ENCODE data around the gene LRRC70. TPM values are rescaled to one million over a fixed set of nuclear protein-coding genes. Genes with fewer than 3 reads are reported as not detected.

The LRRC70 gene
- total RNA-seq, 4 donors from 2014 or later: 0.13 to 1.4 (median 0.80) TPM; not detected in 1

DNA sequence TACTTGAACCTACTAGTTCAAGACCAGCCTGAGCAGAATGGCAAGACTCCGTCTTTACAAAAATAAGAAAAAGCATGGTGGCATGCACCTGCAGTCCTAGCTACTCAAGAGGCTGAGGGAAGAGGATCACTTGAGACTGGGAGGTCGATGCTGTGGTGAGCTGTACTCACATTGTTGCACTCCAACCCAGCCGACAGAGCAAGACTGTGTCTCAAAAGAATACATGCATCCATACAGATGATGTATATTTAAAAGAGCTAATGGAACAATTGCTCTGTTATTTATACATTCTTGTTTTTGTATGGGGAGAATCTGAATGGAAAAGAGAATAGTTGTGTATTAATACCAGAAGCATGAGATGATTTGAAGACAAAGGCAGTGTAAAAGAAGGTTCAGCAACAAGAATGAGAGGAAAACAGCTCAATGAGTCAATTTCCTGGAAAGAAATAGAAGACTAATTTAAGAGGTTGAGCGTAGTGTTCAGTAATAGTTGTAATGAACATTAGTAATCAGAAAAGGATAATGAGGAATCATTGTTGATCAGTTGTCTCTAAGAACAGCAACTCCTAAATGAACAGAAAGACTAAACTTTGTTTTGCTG lies 1.9 kb upstream of the LRRC70 start:
- in situ Hi-C loops (cut with MboI; ENCODE audit: low sequenced_read_pairs in 4 of 4): no loop called here
- no peak for TF ChIP-seq CTCF (IDR thresholded peaks at IDR 0.05 in 4 of 5, conservative IDR thresholded peaks at IDR 0.05 in 1 of 5)
- TF ChIP-seq POLR2A (IDR thresholded peaks at IDR 0.05): no peak

DNA sequence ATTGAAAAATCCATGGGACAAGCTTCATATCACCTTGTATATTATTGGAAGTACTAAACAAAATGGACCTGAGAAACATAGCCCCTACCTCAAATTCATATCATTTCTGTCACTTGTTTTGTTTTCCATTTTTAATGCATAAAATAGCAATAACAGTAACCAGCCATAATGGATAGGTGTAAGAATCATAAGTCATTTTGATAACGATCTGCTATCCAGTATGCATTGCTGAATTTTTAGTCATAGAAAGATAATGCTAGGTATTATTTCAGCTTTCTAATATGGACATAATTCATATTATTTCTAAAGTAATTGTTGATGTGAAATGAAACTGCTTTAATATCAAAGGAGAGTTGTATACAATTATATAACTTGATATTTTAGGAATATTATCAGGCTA lies 1.1 kb upstream of the LRRC70 start:
- intact Hi-C loops (cut with DNase I; ENCODE audit: low total_unique reads): no loop called here
- H3K27ac ChIP-seq: no peak overlapping the region
- no peaks in the 10 kb centered on the region for H3K27me3 ChIP-seq
- no peak overlapping the region for H3K4me3 ChIP-seq
- peaks cover 0 to 4% of the 10 kb centered on the region in 2 donors for H3K4me1 ChIP-seq
- ATAC-seq: no peak
- no peak for DNase-seq
- TF ChIP-seq POLR2A (IDR thresholded peaks at IDR 0.05) (no peak), CTCF (IDR thresholded peaks at IDR 0.05 in 4 of 5, conservative IDR thresholded peaks at IDR 0.05 in 1 of 5) (no peak)
- H3K9me3 ChIP-seq: no peaks in the 10 kb centered on the region
- H3K36me3 ChIP-seq: no peaks in the 10 kb centered on the region
- in situ Hi-C loops (cut with MboI; ENCODE audit: low sequenced_read_pairs in 4 of 4): no loop called here

More for the DNA sequence above, 1.9 kb upstream of the LRRC70 start:
- Histone ChIP-seq H3K9me3 (no peaks in the 10 kb centered on the region), H3K4me3 (no peak overlapping the region), H3K4me1 (peaks cover 0 to 4% of the 10 kb centered on the region in 2 donors), H3K27me3 (no peaks in the 10 kb centered on the region), H3K27ac (no peak overlapping the region), H3K36me3 (no peaks in the 10 kb centered on the region)
- no peak for DNase-seq
- intact Hi-C loops (cut with DNase I; ENCODE audit: low total_unique reads): no loop called here
- ATAC-seq: no peak

DNA sequence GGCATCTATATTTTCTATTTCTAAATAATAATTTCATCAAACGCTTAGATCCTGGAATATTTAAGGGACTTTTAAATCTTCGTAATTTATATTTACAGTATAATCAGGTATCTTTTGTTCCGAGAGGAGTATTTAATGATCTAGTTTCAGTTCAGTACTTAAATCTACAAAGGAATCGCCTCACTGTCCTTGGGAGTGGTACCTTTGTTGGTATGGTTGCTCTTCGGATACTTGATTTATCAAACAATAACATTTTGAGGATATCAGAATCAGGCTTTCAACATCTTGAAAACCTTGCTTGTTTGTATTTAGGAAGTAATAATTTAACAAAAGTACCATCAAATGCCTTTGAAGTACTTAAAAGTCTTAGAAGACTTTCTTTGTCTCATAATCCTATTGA lies 1.1 kb downstream of the LRRC70 start:
- TF ChIP-seq CTCF (IDR thresholded peaks at IDR 0.05 in 4 of 5, conservative IDR thresholded peaks at IDR 0.05 in 1 of 5) (no peak), POLR2A (IDR thresholded peaks at IDR 0.05) (no peak)

GRCh38 chr5:62581836-62582597 lies 3.4 kb downstream of the LRRC70 start:
- H3K4me3 ChIP-seq: no peak overlapping the region
- no peaks in the 10 kb centered on the region for H3K9me3 ChIP-seq
- DNase-seq (no peak), ATAC-seq (no peak)
- no peaks in the 10 kb centered on the region for H3K36me3 ChIP-seq
- no peaks in the 10 kb centered on the region for H3K4me1 ChIP-seq
- H3K27me3 ChIP-seq: no peaks in the 10 kb centered on the region
- TF ChIP-seq CTCF (IDR thresholded peaks at IDR 0.05 in 4 of 5, conservative IDR thresholded peaks at IDR 0.05 in 1 of 5): no peak
- no peak overlapping the region for H3K27ac ChIP-seq
- in situ Hi-C loops (cut with MboI; ENCODE audit: low sequenced_read_pairs in 4 of 4) (no loop called here), intact Hi-C loops (cut with DNase I; ENCODE audit: low total_unique reads) (no loop called here)

More for the DNA sequence above, 1.1 kb downstream of the LRRC70 start:
- DNase-seq (no peak), ATAC-seq (no peak)
- Histone ChIP-seq H3K27ac (no peak overlapping the region), H3K36me3 (no peaks in the 10 kb centered on the region), H3K4me1 (peaks cover 0 to under 1% of the 10 kb centered on the region in 2 donors), H3K27me3 (no peaks in the 10 kb centered on the region), H3K4me3 (no peak overlapping the region), H3K9me3 (no peaks in the 10 kb centered on the region)
- in situ Hi-C loops (cut with MboI; ENCODE audit: low sequenced_read_pairs in 4 of 4) (no loop called here), intact Hi-C loops (cut with DNase I; ENCODE audit: low total_unique reads) (no loop called here)

All from gastrocnemius medialis (tissue), 4 donors.